SIG-M5 treated with dmso at 0.1 percent for 504 hours (cell line): Measurements from ENCODE around the gene DNPEP.

Experiments used
- DNase-seq: peaks from one replicate; lab custom pipeline; 2025; ENCODE audit not compliant: unreplicated experiment; lab: John Stamatoyannopoulos, UW

Gene DNPEP

DNA sequence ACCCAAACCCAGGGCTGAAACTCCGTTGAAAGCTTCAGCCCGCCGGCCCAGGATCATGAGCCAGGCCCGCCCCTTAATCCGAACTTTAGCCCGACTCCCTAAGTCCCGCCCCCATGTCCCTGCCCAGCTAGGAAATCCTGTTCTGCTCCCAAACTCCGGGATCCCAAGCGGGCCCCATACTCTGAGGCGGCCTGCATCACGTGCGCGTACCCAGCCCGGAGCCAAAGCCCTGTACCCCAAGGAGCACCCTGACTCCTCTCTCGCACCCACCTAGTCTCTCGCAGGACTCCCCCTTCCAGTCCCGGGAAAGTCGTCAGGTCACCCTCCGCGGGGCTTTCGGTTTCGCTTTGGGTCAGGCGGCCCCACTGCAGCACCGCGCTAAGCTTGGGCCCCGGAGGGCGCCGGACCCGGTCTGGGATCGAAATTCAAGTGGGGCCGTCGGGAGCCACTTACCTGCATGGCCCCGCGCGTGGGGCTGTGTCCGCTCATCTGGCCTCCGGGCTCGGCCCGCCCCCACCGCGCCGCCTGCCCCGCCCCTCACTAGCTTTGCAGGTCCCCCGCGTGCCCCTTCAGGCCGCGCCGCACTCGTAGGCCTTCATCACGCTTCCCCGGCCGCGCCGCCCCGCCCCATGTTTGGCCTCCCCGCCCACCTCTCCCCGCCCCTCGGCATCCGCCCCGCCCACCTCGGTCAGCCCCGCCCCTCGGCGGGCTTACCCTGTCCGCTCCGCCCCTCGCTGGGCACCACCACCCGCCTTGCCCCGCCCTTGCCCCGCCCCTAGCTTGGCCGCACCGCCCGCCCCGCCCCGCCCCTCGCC lies at the start of gene DNPEP:
TSS of gene DNPEP (minus strand) at position 607 of the 815 bp plus-strand sequence. CDS start at position 489, 118 bp downstream.
- DNase-seq, result peak; percentile 95

DNA sequence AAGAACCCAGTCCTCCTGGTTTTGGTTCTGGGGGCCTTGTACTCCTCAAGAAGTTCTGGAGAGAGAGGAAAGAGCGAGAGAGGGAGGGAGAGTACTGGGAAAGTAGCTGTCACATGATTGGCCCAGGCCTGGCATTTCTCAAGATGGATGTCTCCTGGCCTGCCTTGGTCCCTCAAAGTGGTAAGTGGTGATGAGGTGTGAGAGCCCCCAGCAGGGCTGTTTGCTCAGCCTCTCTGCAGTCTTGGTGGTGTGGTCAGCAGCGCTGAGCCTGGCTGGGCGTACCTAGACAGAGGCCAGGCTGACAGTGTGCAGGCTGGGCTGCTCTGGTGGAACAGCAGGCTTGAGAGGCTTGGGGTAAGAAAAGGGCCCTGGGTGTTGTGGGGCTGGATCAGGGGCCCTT lies 49.4 kb upstream of the DNPEP start:
- DNase-seq, result no peak

DNA sequence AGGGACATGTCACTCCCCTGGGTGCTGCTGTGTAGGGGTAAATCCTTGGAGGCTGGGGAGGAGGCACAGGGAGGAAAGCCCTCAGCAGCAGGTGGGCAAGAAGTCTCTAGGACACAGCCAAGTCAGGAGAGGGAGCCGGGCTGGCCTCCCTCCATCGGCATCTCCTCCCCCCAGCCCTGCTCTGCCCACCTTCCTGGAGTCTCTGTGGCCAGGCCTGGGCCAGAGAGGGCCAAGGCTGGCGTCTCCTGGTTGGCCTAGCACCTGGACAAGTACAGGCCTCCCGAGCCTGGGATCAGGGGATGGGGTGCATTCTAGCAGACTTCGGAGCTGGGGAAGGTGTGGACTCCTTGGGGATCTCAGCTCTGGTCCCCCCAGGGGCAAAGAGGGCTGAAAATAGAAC lies 48.8 kb upstream of the DNPEP start:
- no peak for DNase-seq

DNA sequence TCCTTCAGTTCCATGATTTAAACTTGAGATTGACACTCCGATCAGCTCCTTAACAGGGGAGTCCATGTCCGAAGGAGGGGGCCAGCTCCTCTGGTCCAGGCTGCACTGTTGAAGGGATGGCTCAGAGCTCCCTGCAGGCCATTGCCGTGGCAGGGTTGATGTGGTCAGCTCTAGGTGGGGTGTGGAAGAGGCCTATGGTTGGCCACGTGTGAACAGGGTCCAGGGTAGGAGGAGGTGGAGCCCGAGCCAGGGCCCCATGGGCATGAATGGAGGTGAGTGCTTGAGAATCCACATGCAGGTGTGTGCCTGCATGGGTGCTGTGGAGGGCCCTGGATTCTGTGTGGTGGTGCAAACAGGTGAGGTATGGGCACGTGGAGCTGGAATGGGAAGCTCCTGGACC lies 48.0 kb upstream of the DNPEP start:
- DNase-seq, result no peak

DNA sequence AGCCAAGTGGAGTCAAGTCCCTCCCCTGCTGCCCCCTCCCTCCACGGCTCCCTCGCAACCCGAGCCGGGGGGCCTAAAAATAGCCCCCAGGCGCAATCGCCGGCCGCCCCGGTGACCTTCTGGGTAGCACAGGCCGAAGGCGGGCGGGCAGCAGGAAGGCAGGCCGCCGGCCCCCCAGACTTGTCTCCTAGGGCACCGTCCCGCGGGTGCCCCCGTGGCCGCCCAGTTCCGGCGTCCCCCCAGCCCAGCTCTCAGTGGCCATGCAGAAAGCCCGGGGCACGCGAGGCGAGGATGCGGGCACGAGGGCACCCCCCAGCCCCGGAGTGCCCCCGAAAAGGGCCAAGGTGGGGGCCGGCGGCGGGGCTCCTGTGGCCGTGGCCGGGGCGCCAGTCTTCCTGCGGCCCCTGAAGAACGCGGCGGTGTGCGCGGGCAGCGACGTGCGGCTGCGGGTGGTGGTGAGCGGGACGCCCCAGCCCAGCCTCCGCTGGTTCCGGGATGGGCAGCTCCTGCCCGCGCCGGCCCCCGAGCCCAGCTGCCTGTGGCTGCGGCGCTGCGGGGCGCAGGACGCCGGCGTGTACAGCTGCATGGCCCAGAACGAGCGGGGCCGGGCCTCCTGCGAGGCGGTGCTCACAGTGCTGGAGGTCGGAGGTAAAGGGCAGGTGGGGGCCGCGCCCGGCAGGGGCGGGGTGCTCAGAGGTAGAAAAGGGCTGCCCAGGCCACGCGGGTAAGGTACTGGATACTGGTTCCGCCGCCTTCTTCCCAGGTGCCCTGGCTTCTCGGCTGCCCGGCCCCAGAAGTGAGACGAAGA lies 47.2 kb upstream of the DNPEP start, which contains the start of gene SPEG:
TSS of gene SPEG (plus strand) at position 126 of the 808 bp plus-strand sequence. CDS start at position 261, 135 bp downstream.
- DNase-seq, result no peak

DNA sequence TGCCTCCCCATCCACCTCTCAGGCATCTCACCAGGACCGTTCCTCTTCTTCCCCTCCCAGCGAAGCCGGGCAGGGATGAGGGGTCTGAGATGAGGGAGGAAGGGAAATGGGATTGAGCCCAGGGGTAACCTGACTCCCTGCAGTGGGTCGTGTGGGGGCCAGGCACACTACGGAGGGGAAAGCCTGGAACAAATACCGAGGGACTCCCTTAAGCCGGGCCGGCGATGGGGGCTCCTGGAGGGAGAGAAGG lies 46.7 kb upstream of the DNPEP start:
- no peak for DNase-seq

DNA sequence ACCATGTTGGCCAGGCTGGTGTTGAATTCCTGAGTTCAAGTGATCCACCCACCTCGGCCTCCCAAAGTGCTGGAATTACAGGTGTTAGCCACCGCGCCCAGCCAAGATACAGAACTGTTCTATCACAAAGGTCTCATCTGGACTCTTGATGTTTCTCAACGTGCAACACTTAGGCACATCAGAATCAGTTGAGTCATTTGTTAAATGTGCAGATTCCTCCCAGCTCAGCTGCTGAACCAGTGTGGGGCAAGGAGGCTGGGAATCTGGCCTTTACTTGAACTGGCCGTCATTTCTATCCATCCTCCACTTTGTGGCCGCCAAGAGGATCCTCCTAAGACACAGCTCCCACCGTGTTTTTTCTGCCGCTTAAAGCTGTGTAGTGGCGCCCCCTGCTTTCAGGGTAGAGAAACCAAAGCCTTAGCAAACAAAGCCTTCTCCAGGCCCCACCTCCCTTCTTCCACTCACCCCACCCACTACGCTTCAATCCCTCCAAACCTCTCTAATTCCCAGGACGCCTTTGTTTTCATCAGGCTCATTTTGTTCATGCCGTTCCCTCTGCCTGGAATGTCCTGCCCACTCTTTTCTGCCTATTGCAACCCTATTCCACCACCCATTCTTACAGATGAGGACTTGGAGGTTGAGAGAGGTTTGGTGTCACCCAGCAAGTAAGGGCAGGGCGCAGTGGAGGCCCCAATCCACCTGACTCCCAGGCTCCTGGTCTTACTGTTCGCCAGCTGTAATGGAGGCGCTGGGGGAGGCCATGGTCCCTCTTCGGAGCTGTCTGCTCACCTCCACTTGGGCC lies 46.2 kb upstream of the DNPEP start:
- DNase-seq, result peak; percentile 39

DNA sequence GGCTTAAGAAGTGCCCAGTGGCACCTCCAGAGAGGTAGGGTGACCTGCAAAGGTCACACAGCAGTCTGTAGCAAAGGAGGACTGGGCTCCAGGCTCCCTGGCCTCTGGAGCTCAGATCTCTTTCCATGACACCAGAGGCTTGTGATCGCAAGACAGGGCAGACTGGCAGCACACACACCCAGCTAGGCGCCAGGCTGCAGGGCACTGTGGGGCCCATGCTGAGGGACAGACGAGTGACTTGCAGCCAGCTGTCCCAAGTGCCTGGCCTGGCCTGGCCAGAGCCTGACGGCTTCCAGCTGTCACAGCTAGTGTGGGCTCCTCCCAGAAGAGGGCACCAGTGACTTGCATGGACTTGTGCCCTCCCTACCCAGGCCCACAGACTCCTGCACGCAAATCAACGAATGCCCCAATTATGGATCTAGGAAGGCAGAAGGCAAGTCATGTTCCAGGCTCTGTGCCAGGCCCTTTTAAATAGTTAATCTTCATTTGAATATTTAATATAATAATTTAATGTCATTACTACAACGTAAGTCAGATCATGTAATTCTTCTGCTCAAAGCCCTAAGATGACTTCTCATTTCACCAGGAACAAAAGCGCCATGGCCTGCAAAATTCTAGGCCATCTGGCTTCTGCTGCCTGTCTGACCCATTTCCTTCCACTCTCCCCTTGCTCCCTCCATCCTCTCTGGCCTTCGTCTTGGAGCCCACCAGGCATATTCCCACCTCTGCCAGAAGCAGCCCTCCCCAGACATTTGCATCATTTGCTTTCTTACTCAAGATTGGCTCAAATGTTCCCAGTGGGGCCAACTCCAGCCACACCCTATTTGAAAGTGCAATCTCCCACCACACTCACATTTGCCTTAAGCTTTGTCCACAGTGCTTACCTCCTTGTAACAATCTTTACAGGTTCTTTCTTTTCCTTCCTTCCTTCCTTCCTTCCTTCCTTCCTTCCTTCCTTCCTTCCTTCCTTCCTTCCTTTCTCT lies 43.2 kb upstream of the DNPEP start:
- no peak for DNase-seq

DNA sequence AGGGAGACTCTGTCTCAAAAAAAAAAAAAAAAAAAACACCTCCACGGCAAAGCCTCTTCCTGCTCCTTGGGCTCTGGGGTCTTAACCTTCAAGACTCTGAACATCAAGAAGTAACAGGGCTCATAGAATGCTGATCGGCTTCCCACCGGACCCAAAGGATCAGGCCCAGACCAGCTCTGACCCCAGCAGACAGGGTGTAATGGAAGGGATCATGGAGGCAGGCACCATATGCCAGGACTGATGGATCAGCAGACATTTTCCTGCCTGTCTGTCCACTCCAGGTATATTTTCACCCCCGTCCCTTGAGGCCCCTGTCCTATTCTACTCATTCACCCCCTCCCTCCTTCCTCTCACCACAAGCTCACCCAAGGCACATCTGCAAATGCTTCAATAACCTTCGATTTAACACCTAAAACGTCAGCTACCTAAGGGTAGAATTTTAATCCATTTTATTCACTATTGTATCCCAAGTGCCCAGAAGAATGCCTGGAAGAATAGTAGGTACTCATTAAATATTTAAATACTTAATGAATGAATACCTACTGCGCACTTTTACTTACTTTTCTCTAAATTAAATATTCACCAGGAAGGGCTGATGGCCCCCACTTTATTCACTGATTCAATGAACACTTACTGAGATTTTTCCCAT lies 42.4 kb upstream of the DNPEP start:
- no peak for DNase-seq

DNA sequence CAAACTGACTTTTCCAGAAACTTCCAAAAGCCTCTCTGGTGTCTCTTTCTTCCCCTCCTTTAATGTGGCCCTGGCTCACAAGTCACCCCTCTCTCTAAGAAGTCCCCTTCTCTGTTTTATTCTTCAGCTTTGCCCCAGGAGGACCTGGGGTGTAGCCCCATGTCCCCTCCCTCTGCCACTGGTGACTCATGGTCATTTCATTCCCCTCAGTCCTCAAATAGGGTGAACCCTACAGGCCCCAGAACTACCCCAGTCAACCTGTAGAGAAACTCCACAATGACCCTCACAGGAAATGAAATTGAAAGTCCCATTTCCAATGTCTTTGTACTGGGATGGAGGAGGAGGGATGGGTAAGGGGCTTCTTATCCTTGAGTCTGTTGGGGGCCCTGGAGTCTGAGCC lies 40.8 kb upstream of the DNPEP start:
- no peak for DNase-seq

DNA sequence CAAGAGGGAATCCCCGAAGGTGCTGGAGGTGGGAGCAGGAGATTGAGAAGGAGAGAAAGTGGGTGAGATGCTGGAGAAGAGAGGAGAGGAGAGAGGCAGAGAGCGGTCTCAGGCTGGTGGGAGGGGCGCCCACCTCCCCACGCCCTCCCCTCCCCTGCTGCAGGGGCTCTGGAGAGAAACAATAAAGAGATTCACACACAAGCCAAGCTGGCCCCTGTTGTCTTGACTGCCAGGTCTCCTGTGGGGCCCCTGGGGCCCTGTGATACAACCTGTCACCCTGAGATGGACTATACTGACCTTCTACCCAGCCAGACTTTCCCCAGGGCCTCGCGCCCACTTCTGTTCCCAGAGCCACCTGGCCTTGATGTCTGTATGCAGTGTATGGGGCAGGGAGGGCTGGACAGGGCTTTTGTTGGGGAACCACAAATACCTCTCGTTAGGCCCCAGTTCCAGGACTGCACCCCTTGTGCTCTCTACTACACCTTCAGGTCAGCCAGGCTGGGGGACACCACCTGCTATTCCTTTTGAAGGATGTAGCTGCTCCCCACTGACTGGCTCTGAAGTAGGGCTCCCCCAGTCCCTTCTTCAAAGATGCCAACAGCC lies 38.9 kb upstream of the DNPEP start:
- no peak for DNase-seq

DNA sequence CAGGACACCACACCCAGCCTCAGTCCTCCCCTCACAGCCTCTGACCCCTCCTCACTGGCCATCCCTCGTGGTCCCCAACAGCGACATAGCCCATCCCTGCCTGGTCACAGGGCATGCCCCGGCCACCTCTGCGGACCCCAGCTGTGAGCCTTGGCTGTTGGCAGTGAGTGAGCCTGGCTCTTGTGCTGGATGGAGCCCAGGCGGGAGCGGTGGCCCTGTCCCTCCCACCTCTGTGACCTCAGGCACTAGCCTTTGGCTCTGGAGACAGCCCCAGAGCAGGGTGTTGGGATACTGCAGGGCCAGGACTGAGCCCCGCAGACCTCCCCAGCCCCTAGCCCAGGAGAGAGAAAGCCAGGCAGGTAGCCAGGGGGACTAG lies 38.3 kb upstream of the DNPEP start:
- no peak for DNase-seq

DNA sequence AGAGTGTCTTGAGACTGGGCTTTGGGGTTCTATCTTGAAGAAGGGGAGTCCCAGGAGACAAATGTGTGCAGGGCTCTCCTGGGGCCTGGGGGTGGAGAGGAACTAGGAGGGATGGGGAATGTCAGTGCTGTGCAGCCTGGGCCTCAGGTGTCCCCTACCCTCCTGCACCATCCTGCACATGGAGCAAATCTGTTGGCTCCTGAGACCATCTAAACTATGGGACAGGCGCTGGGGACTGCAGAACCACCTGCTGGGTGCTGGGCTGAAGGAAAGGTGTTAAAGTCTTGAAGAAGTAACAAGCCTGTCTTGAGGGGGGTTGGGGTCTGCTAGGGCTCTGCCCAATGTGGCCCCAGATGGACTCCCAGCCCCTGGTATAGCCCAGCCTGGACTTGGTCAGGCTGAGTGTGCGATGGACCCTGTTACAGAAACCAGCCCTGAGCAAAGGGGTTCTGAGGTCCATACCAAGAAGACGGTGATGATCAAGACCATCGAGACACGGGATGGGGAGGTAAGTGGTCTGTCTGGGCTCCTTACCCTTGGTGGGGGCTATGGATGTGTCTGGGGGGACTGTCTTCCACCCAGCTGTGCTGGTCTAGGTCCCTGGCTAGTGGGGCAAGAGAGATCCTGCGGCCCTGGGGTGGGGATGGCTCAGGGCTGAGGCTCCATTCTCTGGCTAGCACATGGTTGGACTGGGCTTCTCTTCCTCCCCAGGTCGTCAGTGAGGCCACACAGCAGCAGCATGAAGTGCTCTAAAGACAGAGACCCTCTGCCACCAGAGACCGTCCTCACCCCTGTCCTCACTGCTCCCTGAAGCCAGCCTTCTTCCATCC lies 37.7 kb upstream of the DNPEP start:
- DNase-seq, result no peak

DNA sequence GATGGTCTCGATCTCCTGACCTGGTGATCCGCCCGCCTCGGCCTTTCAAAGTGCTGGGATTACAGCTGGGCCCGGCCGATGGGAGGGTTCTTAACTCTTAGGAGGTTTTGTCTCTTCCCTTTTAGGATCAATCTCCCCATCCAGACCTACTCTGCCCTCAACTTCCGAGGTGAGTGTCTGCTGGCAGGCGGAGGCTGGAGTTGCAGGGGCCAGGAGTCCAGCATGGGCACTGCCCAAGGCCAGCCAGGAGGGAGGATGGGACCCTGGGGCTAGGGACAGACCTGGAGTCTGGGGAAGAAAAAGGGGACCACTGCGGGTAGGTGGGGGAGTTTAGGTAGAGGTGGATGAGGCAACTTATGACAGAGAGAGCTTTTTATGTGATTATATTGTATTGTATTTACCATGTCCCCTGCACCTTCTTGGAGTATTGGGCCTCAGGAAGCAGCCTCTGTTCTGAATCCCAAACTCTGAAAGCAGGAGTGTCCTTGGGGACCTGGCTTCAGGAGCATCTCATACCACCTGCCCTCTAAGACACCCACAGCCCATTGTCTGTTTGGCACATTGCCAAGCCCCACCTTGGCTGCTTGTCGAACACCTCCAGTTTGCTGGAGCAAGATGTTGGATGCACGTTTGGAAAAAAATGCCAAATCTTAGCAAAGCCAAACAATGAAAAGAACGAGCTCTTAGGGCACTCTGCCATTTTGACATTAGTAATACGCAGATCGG lies 36.1 kb upstream of the DNPEP start:
- no peak for DNase-seq

DNA sequence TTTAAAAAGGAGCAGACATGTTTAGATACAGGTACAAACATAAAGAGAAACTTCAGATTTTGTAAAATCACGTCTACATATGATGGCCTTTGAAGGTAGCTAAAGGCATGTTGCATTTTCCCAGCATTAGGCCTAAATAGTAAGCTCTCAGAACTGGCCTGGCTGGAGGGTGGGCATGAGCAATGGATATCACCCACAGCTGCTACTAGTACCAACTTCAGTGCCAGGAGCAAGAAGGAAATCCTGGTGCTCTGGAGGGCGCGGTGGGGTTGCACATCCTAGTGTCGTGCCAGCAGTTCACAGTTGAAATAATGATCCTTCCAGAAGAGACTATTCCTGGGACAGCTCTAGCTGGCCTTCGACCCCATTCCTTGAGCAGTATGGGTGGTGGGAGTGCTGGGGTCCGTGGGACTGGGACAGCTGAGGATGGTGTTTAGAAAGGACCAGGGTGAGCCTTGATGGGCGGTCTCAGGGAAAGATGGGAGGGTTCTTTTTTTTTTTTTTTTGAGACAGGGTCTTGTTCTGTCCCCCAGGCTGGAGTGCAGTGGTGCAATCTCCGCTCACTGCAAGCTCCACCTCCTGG lies 35.3 kb upstream of the DNPEP start:
- no peak for DNase-seq

DNA sequence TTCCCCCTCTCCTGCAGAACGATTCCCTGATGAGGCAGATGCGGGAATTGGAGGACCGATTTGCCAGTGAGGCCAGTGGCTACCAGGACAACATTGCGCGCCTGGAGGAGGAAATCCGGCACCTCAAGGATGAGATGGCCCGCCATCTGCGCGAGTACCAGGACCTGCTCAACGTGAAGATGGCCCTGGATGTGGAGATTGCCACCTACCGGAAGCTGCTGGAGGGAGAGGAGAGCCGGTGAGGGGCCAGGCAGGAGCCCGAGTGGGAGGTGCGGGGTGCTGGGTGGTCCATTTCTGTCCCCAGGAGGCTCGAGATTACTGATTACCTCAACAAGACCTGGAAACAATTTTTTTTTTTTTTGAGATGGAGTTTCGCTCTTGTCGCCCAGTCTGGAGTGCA lies 33.6 kb upstream of the DNPEP start:
- DNase-seq, result no peak

DNA sequence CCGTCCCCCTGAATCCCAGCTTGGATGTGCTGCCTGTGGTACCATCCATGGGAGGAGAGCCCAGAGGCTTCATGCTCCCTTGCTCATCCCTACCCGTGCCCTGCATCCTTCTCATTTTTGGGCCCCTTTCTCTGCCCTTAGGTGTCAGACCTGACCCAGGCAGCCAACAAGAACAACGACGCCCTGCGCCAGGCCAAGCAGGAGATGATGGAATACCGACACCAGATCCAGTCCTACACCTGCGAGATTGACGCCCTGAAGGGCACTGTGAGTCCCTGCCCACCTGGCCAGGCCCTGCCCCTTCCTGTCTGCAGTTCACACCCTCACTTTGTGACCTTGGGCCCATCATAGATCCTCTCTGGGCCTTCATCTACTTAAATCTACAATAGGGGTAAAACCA lies 33.0 kb upstream of the DNPEP start:
- DNase-seq, result no peak
